Hematopoietic multipotent progenitor cell treated with erythropoietin and hydrocortisone succinate and interleukin-3 and kit ligand, for 8 days (in vitro differentiated cells): Measurements from ENCODE around the gene CAGE1.
A peak's percentile ranks its signal among the peaks of the same experiment; 100 is the strongest.

Experiments
- DNase-seq: peaks from one replicate; pipeline ENCODE4 v3.0.0-alpha.2; 2015

The CAGE1 gene

GRCh38 chr6:7301702-7302101, 87.8 kb downstream of the CAGE1 start:
- DNase-seq = no peak

GRCh38 chr6:7300926-7301325, 88.6 kb downstream of the CAGE1 start:
- peak; percentile 48 for DNase-seq

DNA sequence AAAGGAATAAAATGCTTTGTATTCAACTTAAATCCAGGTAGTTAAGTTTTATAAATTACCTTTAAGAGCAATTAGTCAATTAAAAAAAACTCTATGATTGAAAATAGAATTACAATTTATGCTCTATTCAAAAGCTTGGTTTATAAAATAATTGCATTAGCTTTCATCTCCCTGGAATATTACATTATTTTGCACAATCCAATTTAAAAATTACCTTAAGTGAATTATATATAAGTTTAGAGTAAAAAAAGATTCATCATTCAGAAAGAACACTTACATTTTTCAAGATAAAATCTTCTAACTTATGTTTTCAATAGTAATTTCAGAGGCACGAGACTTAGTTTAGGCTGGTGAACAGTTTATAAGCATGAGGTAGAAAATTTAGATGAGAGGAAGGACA, 91.4 kb downstream of the CAGE1 start:
- DNase-seq = no peak

- no peak for DNase-seq
These were observed 92.9 kb downstream of the CAGE1 start for GRCh38 chr6:7296602-7297001.

- no peak for DNase-seq
These were observed 93.6 kb downstream of the CAGE1 start for GRCh38 chr6:7295916-7296315.

DNA sequence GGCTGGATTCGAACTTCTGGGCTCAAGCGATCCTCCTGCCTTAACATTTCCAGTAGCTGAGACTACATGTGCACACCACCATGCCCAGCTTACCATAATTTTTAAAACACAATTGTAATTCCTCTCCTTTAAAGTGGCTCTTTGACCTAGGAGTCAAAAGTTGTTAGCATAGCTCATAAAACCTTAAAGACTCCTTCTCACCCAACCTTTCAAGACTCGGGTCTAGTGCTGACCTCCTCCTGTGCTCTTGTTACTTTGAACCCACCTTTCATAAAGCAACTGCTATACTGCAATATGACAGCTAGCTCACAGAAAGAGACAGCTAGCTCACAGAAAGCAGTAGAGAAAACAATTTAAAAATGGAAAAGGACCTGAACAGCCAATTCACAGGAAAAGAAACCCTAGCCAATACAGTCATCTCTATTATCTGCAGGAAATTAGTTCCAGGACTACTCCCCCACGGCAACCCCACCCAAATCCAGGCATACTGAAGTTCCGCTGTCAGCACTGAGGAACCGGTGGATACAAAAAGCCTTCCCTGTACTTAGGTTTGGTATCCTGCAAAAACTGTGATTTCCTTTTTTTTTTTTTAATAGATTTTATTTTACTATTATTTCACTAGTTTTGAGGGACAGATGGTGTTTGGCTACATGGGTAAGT, 96.8 kb downstream of the CAGE1 start:
- no peak for DNase-seq

DNA sequence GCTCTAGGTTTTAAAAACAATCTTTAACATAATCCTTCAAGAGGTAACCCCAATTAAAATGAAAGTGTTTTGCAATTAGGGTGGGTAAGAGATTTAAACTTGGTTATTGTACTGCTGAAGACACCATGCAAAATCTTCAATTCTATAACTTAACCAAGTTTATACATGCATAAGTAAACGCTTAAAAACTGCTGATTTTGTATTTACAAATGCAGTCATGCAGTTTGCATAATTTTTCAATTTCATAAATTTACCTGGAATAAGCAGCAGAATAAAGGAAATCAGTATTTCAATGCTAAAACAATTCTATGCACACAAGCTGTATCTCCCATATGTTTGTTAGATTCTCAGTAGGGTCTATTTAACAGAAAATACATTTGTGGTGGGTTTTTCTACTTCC, 99.5 kb downstream of the CAGE1 start:
- DNase-seq = no peak

GRCh38 chr6:7285416-7285815, 104.1 kb downstream of the CAGE1 start:
- no peak for DNase-seq

DNA sequence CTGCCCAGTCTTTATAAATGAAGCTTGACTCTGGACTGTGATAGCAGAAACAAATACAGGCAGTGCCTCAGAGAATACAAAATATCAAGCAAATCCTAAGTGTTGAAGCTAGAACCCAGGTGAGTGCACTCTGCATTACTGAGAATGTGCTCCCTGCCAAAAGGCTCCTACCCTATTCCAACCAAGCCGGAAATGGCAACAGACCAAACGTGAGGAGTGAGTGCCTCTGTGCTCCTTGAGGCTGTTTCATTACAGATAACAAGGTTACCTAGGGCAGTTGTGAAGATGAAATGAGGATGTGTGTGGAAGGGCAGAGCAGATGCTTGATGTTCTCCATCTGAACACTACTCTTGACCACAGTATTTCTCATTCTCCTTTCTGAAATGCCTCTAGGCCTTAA, 105.9 kb downstream of the CAGE1 start:
- DNase-seq = no peak

DNA sequence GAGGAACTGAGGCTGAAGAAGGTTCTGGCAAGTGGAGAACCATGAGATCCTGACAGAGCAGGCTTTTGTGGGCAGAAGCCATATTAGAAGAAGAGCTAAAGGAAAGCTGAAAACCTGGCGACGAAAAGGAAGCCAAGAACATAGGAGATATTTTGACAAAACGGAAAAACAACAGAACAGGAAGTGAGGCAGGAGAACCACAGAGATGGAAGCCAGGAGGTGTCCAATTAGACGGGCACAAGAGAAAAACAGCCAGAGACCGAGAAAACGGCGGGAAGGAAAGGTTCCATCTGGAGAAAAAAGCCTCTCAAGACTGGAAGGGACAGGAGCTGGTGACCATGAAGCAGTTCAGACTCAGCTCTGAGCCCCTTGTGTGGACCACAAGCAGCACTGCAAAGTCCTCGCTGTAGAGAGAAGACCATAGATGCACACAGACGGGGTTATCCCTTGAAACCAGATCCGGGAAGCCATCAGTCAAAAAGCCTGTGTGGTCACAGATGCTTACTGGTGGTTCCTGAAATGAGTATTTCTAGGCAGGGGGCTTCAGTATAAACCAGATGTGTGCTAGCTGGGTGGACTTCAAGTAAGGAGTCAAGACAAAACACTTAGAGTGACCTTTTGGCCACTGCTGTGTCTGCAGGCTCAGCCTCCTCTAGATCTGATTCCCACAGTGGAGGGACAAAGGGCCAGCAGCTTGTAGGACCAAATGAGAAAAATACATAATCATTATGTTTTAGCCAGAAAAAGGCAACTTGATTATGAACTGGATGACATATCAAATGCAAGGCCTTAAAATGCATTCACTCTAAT, 107.2 kb downstream of the CAGE1 start:
- no peak for DNase-seq
